HL-60 (cell line): ENCODE results near the gene C6orf47.

ENCODE experiments used
- CTCF ChIP-seq: IDR thresholded peaks from one replicate; pipeline ENCODE4 v1.5.1; 2011; ENCODE audit warnings: low read length, control low read depth, inconsistent platforms; ENCODE audit not compliant: insufficient read depth
- GABPA ChIP-seq: IDR thresholded peaks from 2 replicates; pipeline ENCODE4 v1.6.1; 2012; ENCODE audit warnings: low read depth

- TF ChIP-seq CTCF (no peak), GABPA (no peak)
Observed at GRCh38 chr6:31692353-31692752, 31.8 kb upstream of the C6orf47 start.
